ENCODE measurements around the gene EIF5A2. TPM values are rescaled to one million over a fixed set of nuclear protein-coding genes. Genes with fewer than 3 reads are reported as not detected.
"Not testable (repeated sequence)": the region's sequence is repeated elsewhere in the genome, so short reads cannot be mapped to it uniquely, and the experiment has no call there.

The EIF5A2 gene
- total RNA-seq, 1 donor from 2014 or later = 10.2 TPM

DNA sequence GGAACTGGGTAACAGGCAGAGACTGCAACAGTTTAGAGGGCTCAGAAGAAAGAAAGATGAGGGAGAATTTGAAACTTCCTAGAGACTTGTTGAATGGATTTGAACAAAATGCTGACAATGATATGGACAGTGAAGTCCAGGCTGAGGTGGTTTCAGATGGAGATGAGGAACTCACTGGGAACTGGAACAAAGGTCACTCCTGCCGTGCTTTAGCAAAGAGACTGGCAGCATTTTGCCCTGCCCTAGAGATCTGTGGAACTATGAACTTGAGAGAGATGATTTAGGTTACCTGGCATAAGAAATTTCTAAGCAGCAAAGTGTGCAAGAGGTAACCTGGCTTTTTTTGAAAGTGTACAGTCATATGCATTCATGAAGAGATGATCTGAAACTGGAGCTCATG, 11.7 kb downstream of the EIF5A2 start:
- Histone ChIP-seq H3K27me3 (ENCODE audit: low read depth) (no peaks in the 10 kb centered on the region), H3K27ac (replicated peaks) (no peak overlapping the region), H3K4me3 (no peak overlapping the region), H3K4me1 (peaks cover 4% of the 10 kb centered on the region), H3K9me3 (replicated peaks) (no peaks in the 10 kb centered on the region), H3K36me3 (peaks cover 9% of the 10 kb centered on the region)
- DNase-seq = no peak
- TF ChIP-seq, protein P1, sequence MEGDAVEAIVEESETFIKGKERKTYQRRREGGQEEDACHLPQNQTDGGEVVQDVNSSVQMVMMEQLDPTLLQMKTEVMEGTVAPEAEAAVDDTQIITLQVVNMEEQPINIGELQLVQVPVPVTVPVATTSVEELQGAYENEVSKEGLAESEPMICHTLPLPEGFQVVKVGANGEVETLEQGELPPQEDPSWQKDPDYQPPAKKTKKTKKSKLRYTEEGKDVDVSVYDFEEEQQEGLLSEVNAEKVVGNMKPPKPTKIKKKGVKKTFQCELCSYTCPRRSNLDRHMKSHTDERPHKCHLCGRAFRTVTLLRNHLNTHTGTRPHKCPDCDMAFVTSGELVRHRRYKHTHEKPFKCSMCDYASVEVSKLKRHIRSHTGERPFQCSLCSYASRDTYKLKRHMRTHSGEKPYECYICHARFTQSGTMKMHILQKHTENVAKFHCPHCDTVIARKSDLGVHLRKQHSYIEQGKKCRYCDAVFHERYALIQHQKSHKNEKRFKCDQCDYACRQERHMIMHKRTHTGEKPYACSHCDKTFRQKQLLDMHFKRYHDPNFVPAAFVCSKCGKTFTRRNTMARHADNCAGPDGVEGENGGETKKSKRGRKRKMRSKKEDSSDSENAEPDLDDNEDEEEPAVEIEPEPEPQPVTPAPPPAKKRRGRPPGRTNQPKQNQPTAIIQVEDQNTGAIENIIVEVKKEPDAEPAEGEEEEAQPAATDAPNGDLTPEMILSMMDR (IDR thresholded peaks at IDR 0.05; ENCODE audit: borderline replicate concordance) = no peak
- intact Hi-C loops (cut with micrococcal nuclease) = no loop called here

DNA sequence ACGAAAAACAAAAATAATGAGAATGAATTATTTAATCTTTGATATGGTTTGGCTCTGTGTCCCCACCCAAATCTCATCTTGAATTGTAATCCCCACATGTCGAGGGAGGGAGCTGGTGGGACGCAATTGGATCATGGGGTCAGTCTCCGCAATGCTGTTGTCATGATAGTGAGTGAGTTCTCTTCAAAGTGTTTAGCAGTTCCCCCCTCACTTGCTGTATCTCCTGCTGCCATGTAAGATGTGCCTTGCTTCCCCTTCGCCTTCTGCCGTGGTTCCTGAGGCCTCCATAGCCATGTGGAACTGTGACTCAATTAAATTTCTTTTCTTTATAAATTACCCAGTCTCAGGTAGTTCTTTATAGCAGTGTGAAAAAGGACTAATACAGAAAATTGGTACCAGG, 12.1 kb downstream of the EIF5A2 start:
- H3K4me3 ChIP-seq; H3K4me1 ChIP-seq; H3K27ac ChIP-seq (replicated peaks); H3K27me3 ChIP-seq (ENCODE audit: low read depth); H3K9me3 ChIP-seq (replicated peaks); intact Hi-C loops (cut with micrococcal nuclease); DNase-seq; H3K36me3 ChIP-seq: not testable (repeated sequence)

DNA sequence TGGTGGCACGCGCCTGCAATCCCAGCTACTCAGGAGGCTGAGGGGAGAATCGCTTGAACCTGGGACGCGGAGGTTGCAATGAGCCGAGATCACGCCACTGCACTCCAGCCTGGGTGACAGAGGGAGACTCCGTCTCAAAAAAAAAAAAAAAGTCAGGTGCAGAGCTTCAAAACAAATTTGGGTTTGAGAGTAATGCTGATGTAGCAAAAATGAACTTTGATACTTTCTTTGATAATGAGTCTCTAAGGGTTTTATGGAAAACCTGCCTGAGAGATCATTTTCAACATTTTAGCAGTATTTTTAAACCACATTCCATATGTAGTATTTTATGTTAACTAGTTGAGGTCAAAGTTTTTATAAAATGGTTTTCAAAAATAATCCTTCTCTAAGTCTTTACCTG, 14.5 kb downstream of the EIF5A2 start:
- TF ChIP-seq, protein P1 (IDR thresholded peaks at IDR 0.05; ENCODE audit: borderline replicate concordance) = no peak
- intact Hi-C loops (cut with micrococcal nuclease) = no loop called here
- Histone ChIP-seq H3K4me3 (no peak overlapping the region), H3K9me3 (replicated peaks) (no peaks in the 10 kb centered on the region), H3K27me3 (ENCODE audit: low read depth) (no peaks in the 10 kb centered on the region), H3K27ac (replicated peaks) (no peak overlapping the region), H3K36me3 (peaks cover 9% of the 10 kb centered on the region), H3K4me1 (peaks cover 4% of the 10 kb centered on the region)
- no peak for DNase-seq

DNA sequence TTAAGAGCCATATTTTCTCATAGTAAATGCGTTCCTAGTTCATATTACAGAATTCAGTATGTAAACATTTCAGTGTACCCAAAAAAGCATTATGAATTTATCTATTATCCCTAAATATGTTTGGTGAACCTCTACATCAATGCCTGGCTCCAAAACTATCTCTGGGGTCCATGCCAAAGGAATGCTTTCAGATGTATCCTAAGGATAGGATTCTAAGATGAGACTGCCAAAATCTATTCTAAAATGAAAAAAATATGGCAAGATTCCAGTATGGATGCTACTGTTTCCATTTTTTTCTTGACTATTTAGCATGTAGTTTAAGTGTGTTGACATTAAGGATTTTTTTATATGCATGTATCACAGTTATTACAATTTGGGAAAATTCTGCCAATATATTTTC, 18.8 kb downstream of the EIF5A2 start:
- no peaks in the 10 kb centered on the region for H3K9me3 ChIP-seq (replicated peaks)
- H3K36me3 ChIP-seq = peaks cover 9% of the 10 kb centered on the region
- no peak overlapping the region for H3K27ac ChIP-seq (replicated peaks)
- no peaks in the 10 kb centered on the region for H3K27me3 ChIP-seq (ENCODE audit: low read depth)
- DNase-seq = no peak
- no peak overlapping the region for H3K4me3 ChIP-seq
- intact Hi-C loops (cut with micrococcal nuclease) = no loop called here
- TF ChIP-seq, protein P1 (IDR thresholded peaks at IDR 0.05; ENCODE audit: borderline replicate concordance) = no peak
- no peaks in the 10 kb centered on the region for H3K4me1 ChIP-seq

DNA sequence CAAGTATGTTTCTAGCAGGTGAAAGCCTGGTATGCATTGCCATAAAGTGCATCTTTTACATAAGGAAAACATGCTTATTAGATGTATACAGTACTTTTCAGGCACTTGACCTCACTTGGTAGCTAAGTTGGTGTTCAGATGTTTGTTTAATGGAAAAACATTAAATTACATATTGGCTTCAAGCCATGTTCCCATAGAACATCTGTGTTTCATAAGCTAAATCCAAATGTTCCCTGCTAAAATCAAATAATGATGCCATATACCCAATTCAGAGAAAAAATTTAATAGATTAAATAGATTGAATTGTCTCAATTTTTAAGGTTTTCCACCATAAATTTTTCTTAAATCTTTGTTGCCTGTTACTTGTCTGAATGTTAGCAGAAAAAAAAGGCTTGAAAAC, 19.3 kb downstream of the EIF5A2 start:
- Histone ChIP-seq H3K27ac (replicated peaks) (no peak overlapping the region), H3K4me3 (no peak overlapping the region), H3K27me3 (ENCODE audit: low read depth) (no peaks in the 10 kb centered on the region), H3K9me3 (replicated peaks) (no peaks in the 10 kb centered on the region), H3K36me3 (peaks cover 9% of the 10 kb centered on the region), H3K4me1 (no peaks in the 10 kb centered on the region)
- no peak for DNase-seq
- intact Hi-C loops (cut with micrococcal nuclease) = no loop called here
- TF ChIP-seq, protein P1 (IDR thresholded peaks at IDR 0.05; ENCODE audit: borderline replicate concordance) = no peak

DNA sequence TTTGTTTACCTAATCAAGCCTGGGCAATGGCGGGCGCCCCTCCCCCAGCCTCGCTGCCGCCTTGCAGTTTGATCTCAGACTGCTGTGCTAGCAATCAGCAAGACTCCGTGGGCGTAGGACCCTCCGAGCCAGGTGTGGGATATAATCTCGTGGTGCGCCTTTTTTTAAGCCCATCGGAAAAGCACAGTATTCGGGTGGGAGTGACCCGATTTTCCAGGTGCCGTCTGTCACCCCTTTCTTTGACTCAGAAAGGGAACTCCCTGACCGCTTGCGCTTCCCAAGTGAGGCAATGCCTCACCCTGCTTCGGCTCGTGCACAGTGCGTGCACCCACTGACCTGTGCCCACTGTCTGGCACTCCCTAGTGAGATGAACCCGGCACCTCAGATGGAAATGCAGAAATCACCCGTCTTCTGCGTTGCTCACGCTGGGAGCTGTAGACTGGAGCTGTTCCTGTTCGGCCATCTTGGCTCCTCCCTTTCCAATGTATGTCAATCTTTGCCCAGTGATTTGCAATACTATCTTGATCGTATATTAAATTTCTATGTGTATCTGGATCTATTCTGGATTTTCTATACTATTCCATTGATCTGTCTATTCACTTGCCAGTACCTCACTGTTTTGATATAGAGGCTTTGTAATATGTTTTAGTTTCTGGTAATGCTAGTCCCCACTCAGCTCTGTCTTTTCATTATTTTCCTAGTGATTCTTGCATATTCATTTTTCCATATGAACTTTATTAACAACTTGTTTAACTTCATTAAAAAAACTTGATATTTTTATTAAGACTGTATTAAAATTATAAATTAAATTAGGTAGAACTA, 24.1 kb downstream of the EIF5A2 start:
- DNase-seq; H3K4me1 ChIP-seq; H3K36me3 ChIP-seq; intact Hi-C loops (cut with micrococcal nuclease); H3K4me3 ChIP-seq; H3K9me3 ChIP-seq (replicated peaks); H3K27me3 ChIP-seq (ENCODE audit: low read depth); H3K27ac ChIP-seq (replicated peaks): not testable (repeated sequence)

DNA sequence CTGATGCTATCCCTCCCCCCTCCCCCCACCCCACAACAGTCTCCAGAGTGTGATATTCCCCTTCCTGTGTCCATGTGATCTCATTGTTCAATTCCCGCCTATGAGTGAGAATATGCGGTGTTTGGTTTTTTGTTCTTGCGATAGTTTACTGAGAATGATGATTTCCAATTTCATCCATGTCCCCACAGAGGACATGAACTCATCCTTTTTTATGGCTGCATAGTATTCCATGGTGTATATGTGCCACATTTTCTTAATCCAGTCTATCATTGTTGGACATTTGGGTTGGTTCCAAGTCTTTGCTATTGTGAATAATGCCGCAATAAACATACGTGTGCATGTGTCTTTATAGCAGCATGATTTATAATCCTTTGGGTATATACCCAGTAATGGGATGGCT, 29.7 kb downstream of the EIF5A2 start:
- intact Hi-C loops (cut with micrococcal nuclease) = not testable (repeated sequence)

DNA sequence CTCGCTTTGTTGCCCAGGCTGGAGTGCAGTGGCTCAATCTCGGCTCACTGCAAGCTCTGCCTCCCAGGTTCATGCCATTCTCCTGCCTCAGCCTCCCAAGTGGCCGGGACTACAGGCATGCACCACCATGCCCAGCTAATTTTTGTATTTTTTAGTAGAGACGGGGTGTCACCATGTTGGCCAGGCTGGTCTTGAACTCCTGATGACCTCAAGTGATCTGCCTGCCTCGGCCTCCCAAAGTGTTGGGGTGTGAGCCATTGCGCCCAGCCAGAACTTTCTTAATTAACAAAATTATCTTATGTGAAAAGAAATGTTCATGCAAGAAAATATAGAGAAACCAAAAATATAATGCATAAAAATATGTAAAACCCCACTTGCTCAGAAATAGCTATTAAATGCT, 31.1 kb downstream of the EIF5A2 start:
- DNase-seq; H3K4me3 ChIP-seq; H3K27me3 ChIP-seq (ENCODE audit: low read depth); H3K27ac ChIP-seq (replicated peaks); H3K4me1 ChIP-seq; H3K36me3 ChIP-seq; intact Hi-C loops (cut with micrococcal nuclease): not testable (repeated sequence)
- H3K9me3 ChIP-seq (replicated peaks) = peaks cover 12% of the 10 kb centered on the region

More for the DNA sequence above, 29.7 kb downstream of the EIF5A2 start:
- not testable (repeated sequence) for H3K4me1 ChIP-seq; H3K4me3 ChIP-seq; H3K36me3 ChIP-seq; H3K27ac ChIP-seq (replicated peaks); H3K27me3 ChIP-seq (ENCODE audit: low read depth); DNase-seq
- H3K9me3 ChIP-seq (replicated peaks) = peaks cover 12% of the 10 kb centered on the region

Measured in left ventricle myocardium inferior (tissue), 1 donor.